Measurements from ENCODE around the gene IGSF9B. TPM values are rescaled to one million over a fixed set of nuclear protein-coding genes. Genes with fewer than 3 reads are reported as not detected.

Gene IGSF9B
- total RNA-seq, 1 donor from 2014 or later: 8.4 TPM

GRCh38 chr11:133887692-133888332, 69.0 kb downstream of the IGSF9B start:
- DNase-seq (ENCODE audit: low spot score): no peak
- H3K27ac Mint-ChIP-seq (ENCODE audit: unreplicated experiment): no peak overlapping the region
- no peak for TF ChIP-seq CTCF (IDR thresholded peaks at IDR 0.05)
- no peaks in the 10 kb centered on the region for H3K4me1 Mint-ChIP-seq (ENCODE audit: low read depth)
- peaks cover 25% of the 10 kb centered on the region for H3K27me3 Mint-ChIP-seq (ENCODE audit: low read depth)
- no peak overlapping the region for H3K4me3 Mint-ChIP-seq (ENCODE audit: unreplicated experiment)
- H3K36me3 Mint-ChIP-seq (ENCODE audit: low read depth): peaks cover 1% of the 10 kb centered on the region
- H3K9me3 Mint-ChIP-seq (ENCODE audit: low read depth): peaks cover 18% of the 10 kb centered on the region

GRCh38 chr11:133886029-133886428, 70.7 kb downstream of the IGSF9B start:
- TF ChIP-seq CTCF (IDR thresholded peaks at IDR 0.05): no peak
- peaks cover 12% of the 10 kb centered on the region for H3K27me3 Mint-ChIP-seq (ENCODE audit: low read depth)
- H3K4me1 Mint-ChIP-seq (ENCODE audit: low read depth): no peaks in the 10 kb centered on the region
- H3K27ac Mint-ChIP-seq (ENCODE audit: unreplicated experiment): no peak overlapping the region
- H3K9me3 Mint-ChIP-seq (ENCODE audit: low read depth): peaks cover 24% of the 10 kb centered on the region
- H3K4me3 Mint-ChIP-seq (ENCODE audit: unreplicated experiment): no peak overlapping the region
- no peak for DNase-seq (ENCODE audit: low spot score)
- H3K36me3 Mint-ChIP-seq (ENCODE audit: low read depth): peaks cover 3% of the 10 kb centered on the region

GRCh38 chr11:133872160-133872559, 84.6 kb downstream of the IGSF9B start:
- no peak for TF ChIP-seq CTCF (IDR thresholded peaks at IDR 0.05)
- H3K36me3 Mint-ChIP-seq (ENCODE audit: low read depth): no peaks in the 10 kb centered on the region
- H3K27me3 Mint-ChIP-seq (ENCODE audit: low read depth): no peaks in the 10 kb centered on the region
- no peak overlapping the region for H3K27ac Mint-ChIP-seq (ENCODE audit: unreplicated experiment)
- DNase-seq (ENCODE audit: low spot score): no peak
- H3K4me3 Mint-ChIP-seq (ENCODE audit: unreplicated experiment): no peak overlapping the region
- H3K4me1 Mint-ChIP-seq (ENCODE audit: low read depth): no peaks in the 10 kb centered on the region
- peaks cover 8% of the 10 kb centered on the region for H3K9me3 Mint-ChIP-seq (ENCODE audit: low read depth)

- H3K27me3 Mint-ChIP-seq (ENCODE audit: low read depth): peaks cover 5% of the 10 kb centered on the region
- H3K4me1 Mint-ChIP-seq (ENCODE audit: low read depth): no peaks in the 10 kb centered on the region
- H3K9me3 Mint-ChIP-seq (ENCODE audit: low read depth): peaks cover 2% of the 10 kb centered on the region
- no peak overlapping the region for H3K27ac Mint-ChIP-seq (ENCODE audit: unreplicated experiment)
- H3K36me3 Mint-ChIP-seq (ENCODE audit: low read depth): no peaks in the 10 kb centered on the region
- no peak overlapping the region for H3K4me3 Mint-ChIP-seq (ENCODE audit: unreplicated experiment)
- DNase-seq (ENCODE audit: low spot score): no peak
- TF ChIP-seq CTCF (IDR thresholded peaks at IDR 0.05): no peak
Observed at GRCh38 chr11:133867456-133867855, 89.3 kb downstream of the IGSF9B start.

- TF ChIP-seq CTCF (IDR thresholded peaks at IDR 0.05): no peak
- Mint-ChIP-seq H3K36me3 (ENCODE audit: low read depth) (no peaks in the 10 kb centered on the region), H3K27ac (ENCODE audit: unreplicated experiment) (no peak overlapping the region), H3K4me1 (ENCODE audit: low read depth) (no peaks in the 10 kb centered on the region), H3K9me3 (ENCODE audit: low read depth) (peaks cover 2% of the 10 kb centered on the region), H3K4me3 (ENCODE audit: unreplicated experiment) (no peak overlapping the region), H3K27me3 (ENCODE audit: low read depth) (peaks cover 5% of the 10 kb centered on the region)
- no peak for DNase-seq (ENCODE audit: low spot score)
Observed at GRCh38 chr11:133865466-133865865, 91.3 kb downstream of the IGSF9B start.

Measured in chondrocyte (in vitro differentiated cells).